C4-2B (cell line): ENCODE data around the gene GPR119.
A peak's percentile ranks its signal among the peaks of the same experiment; 100 is the strongest.

Experiments
- H3K27ac ChIP-seq: fragments of 450-650 bp; 2 replicates; pipeline ENCODE4 v1.5.1; 2017
- ZFX ChIP-seq: fragments of 450-650 bp; IDR thresholded peaks from 2 replicates; pipeline ENCODE4 v1.6.1; 2017
- TF ChIP-seq, protein P1 (sequence below): fragments of 450-650 bp; conservative IDR thresholded peaks from 2 replicates; pipeline ENCODE4 v1.5.1; 2017; ENCODE audit warnings: mild to moderate bottlenecking

Gene GPR119

DNA sequence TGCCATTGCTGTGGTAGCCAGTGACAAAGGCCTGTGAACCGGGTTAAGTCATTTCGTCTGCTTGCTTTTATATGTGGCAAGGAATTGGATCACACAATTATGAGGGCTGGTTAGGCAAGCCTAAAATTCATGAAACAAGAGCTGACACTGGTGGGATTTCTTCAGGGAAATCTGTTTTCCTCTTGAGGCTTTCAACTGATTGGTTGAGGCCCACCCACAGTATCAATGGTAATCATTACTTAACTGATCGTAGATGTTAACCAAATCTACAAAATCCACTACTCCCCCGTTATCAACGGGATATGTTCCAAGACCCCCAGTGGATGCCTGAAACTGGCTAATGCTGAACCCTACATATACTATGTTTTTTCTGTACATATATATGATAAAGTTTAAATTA, 29.3 kb upstream of the GPR119 start:
- TF ChIP-seq, protein P1, sequence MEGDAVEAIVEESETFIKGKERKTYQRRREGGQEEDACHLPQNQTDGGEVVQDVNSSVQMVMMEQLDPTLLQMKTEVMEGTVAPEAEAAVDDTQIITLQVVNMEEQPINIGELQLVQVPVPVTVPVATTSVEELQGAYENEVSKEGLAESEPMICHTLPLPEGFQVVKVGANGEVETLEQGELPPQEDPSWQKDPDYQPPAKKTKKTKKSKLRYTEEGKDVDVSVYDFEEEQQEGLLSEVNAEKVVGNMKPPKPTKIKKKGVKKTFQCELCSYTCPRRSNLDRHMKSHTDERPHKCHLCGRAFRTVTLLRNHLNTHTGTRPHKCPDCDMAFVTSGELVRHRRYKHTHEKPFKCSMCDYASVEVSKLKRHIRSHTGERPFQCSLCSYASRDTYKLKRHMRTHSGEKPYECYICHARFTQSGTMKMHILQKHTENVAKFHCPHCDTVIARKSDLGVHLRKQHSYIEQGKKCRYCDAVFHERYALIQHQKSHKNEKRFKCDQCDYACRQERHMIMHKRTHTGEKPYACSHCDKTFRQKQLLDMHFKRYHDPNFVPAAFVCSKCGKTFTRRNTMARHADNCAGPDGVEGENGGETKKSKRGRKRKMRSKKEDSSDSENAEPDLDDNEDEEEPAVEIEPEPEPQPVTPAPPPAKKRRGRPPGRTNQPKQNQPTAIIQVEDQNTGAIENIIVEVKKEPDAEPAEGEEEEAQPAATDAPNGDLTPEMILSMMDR: no peak
- TF ChIP-seq ZFX: no peak
- no peak overlapping the region for H3K27ac ChIP-seq

DNA sequence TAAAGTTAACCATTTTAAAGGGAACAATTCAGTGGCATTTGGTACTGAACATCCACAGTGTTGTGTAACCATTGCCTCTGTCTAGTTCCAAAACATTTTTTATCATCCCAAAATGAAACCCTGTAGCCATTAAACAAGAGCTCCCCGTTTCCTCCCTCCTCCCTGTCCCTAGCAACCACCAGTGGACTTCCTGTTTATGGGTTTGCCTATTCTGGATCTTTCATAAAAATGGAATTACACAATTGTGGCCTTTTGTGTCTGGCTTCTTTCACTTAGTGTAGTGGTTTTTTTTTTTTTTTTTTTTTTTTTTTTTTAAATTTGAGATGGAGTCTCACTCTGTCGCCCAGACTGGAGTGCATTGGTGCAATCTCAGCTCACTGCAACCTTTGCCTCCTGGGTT, 27.9 kb upstream of the GPR119 start:
- TF ChIP-seq, protein P1: no peak
- TF ChIP-seq ZFX: no peak
- no peak overlapping the region for H3K27ac ChIP-seq

DNA sequence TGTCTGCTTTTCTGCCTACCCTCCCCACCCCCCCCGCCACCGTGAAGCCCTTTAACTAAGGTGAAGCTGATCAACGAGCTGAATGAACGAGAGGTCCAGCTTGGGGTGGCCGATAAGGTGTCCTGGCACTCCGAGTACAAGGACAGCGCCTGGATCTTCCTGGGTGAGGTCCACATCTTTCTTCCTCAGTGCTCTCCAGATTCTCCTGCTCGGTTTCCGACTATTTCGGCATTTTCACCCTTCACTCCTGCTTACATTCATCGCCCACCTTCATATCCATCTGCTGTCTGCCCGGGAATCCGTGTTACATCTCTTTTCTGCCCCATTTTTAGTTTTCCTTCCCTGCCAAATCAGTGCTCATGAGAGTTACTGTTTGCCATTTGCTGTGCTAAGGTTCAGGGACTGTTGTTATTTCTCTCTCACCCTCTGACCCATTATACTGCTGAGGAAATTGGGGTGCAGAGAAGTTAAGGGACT, 16.8 kb upstream of the GPR119 start:
- TF ChIP-seq, protein P1: no peak
- TF ChIP-seq ZFX: no peak
- peak overlapping the region; percentile 69 for H3K27ac ChIP-seq

DNA sequence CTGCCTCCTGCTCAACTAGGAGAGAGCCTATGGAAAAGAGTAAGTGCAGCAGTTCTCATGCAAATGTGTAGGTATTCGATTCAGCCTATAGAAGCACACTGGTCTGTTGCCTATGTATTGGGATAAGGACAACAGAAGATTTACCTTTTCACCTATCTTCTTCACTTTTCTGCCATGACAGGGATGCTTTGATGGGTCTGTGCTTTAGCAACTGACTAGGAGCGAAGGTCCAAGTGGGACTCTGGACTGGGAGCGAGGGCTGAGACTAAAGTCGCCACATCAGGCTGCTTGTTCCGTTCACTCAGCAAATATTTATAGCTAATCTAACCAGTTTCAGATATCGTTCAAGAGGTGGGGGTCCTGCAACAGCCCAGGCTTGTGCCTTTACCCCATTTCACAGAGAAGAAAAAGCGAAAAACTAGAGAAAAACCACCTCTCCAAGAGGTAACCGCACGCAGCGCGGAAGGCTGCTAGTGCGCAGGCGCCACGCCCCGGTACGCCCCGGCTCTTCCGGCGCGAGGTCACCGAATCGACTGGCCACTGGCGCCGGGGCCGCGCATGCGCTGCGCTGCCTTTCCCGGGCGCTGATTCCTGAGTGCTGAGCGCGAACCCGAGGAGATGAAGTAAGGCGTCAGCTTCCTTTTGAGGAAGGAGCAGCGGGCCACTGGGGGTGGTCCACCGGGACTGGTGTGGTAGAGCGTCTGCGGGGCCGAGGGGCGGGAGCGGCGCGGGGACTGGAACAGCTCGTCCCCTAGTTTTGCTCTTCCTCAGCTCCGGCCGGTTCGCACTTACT, 16.1 kb upstream of the GPR119 start, which contains the start of gene RBMX2:
RBMX2 (plus strand) TSS at position 573 of the 793 bp plus-strand sequence; CDS start at position 619, 46 bp downstream.
- H3K27ac ChIP-seq: peak within 1 kb of the TSS; percentile 69

DNA sequence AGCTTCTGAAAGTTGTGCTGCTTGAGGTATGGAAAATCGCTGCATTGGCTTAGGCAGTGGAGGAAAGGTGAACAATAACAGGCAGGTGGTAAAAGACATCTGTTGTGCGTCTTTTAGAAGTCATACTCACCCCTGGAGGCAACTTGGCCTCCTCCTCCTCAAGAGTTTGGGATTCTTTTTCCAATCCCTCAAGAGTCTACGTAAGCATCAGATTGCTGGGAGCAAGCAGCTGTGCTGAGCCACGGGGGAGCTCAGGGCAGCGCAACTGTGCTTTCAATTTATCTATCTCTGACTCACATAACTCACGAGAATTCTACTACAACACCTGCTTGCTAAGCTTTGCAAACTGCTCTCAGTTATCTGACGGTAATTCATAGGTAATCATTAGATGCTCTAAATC, 9.9 kb upstream of the GPR119 start:
- TF ChIP-seq, protein P1: no peak
- TF ChIP-seq ZFX: no peak
- no peak overlapping the region for H3K27ac ChIP-seq

More for the DNA sequence above, 16.1 kb upstream of the GPR119 start, which contains the start of gene RBMX2:
- TF ChIP-seq, protein P1: no peak
- TF ChIP-seq ZFX: no peak

DNA sequence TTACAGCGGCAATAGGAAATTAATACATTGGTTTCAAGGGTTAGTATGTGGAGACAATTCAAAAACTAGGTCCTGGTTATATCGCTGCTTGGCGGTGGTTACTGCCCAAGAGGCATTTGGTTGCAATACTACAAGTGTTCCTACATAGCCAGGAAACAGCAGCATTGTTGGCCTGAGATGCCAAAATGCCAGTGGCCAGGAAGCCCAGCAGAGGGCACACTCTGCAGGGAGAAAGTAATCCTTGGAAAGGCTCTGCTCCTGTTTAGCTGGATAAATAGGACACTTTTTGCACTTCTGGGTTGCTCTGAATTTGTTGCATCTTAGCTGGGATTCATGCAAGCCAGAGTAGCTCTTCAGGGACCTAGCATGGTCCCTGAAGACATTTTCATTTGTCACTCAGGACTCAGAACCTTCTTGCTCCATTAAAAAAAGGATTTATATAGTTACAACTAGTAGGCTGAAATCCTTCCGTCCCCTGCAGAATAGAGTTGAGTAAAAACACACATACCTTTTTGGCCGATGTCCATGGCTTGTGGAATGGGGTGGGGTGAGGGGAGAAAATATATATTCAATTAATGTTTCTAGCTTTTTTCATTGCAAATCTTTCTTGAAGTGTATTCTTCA, 8.1 kb upstream of the GPR119 start:
- H3K27ac ChIP-seq: no peak overlapping the region
- no peak for TF ChIP-seq ZFX
- TF ChIP-seq, protein P1: peak; percentile 77

DNA sequence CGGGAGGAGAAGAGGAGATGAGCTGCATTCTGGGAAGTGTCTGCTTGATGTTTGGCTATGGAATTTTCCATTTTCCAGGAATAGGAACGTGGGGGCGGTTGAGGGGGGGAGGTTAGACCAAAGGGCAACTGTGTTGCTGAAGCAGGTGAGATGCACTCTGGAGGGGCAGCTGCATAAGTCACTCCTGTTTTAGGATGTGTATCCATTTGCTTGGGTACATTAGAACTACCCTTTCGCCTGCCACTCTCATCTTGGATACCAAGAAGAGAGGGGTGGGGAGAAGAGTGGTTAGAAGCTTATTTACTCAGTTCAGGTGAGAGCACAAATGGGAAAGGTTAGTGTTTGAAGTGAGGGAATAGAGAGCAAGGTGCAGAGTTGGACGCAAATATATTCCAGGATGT, 934 bp upstream of the GPR119 start:
- TF ChIP-seq ZFX: no peak
- TF ChIP-seq, protein P1: no peak
- no peak overlapping the region for H3K27ac ChIP-seq
